ENCODE results near the gene TACC3.

Gene TACC3

DNA sequence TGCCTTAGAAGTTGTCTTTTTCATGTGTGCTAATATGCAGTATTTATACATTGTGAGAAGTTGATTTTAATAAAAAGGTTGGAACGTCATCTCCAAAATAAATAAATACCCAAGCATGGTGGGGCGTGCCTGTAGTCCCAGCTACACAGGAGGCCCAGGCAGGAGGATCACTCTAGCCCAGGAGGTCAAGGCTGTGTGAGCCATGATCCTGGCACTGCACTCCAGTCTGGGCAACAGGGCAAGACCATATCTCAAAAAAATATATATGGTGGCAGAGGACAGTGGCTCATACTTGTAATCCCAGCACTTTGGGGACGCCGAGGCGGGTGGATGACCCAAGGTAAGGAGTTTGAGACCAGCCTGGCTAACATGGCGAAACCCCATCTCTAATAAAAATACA lies 15.6 kb upstream of the TACC3 start:
- DNase-seq, result no peak

DNA sequence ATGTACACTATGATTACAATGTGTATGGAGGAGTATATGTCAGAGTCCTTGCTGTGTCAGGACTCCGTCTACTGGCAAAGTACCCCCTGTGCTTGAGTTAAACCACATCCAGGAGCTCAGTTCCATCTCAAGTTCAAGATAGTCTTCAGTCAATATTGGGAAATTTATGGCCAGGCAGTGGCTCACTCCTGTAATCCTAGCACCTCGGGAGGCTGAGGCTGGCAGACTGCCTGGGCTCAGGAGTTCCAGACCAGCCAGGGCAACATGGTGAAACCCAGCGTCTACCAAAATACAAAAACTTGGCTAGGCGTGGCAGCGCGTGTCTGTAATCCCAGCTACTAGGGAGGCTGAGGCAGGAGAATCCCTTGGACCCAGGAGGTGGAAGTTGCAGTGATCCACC lies 15.0 kb upstream of the TACC3 start:
- DNase-seq, result no peak

DNA sequence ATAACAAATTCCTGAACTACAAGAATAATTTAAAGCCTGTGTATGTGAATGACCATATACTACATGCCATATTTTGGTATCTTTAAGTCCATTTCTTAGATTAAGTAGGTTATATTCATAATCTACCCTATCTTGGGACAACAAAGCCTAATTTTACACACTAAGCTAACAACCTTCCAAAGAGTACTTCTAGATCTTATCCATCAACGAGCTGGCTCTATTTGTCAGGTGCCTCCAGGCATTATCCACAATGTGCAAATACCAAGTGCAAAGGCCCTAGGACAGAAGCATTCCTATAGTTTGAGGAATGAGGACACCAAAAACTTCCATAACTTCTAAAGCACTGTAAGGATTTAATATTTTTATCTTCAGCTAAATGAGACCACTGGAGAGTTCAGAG lies 12.7 kb upstream of the TACC3 start:
- DNase-seq, result no peak

DNA sequence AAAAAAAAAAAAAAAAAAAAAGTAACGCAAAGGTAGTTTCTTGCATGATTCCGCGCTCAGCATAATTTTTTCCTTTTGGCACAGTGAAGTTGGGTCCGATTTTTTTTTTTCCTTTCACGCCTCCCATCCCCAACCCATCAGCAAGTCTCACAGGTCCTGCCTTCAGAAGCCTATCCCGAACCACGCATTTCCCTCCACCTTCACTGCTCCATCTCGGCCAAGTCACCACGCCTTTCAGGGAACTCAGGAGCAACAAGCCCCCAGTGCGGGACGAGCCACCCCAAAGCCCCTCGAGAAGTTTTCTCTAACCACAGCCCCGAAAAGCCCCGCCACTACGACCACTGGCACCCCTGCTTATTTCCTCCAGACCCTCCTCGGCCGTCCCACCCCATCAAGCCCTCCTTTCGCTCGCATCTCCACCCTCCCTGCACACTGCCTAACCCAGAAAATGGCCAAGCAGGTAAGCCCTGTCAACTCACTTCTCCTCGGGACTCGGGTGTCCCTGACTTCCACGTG lies 10.2 kb upstream of the TACC3 start:
- no peak for DNase-seq

DNA sequence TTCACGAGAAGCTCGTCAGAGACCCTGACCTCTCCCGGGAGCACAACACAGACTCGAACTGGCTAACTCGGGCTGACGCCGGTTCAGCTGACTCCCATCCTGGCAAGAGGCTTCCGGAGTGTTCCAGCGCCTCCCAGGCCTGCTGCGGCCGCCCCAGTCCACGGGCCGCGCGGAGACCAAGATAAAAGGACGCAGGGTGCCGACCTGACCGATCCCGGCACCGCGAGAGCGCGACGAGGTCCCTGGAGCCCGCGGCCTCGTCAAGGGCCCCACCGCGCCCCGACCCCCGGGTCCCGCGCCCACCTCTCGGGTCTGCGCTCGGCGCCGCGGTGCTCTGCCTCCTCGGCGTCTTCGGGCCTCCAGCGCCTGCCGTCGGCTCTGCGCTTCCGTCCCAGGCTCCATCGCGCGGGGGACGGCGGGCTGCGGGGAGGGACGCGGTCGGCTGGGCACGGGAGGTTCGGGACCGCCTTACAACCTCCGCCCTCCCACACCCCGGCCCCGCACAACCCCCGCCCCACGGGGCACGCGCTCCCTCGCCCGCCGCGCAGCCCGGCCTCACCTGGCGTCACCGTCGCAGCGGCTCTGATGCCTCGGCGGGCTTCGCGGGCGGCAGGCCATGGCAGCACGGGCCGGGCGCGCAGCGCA lies 9.6 kb upstream of the TACC3 start:
- DNase-seq, result peak; percentile 45

DNA sequence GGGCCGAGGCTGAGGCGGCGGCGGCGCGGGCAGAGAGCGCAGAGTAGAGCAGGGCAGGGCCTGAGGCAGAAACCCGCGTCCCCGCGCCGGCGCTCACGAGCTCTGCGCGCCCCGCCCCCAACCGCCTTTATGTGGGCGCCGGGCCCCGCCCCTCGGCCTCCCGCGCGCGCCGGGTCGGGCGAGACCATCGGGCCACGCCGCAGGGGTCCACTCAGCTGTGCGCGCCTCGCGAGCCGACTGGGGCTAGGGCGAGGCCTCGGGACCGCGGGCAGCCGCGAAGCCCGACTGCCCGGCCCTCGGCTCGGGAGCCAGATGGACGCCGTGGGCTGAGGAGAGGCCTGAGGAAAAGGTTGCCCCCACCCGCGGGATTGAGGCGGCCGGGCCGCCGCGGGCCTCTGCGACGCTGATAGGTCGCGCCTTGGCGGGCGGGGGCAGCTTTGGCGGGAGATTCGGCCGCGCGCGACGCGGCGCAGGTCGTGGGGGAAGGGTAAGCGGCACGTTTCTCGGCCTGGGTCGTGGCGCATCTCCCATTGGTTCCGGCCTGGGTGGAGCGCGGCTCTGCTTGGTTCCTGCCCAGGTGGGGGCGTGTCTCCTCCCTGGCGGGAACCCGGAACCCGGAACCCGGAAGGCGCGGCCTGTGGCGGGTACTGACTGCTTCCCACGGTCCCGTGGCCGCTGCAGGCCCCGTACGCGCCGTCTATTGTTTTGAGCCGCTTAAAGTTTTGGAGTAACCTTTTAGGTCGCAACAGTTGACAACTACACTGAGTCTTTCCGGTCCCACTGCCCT lies 8.9 kb upstream of the TACC3 start, which contains the start of gene SLBP:
SLBP (minus strand) TSS at position 104 of the 787 bp plus-strand sequence. CDS start 131 bp downstream, outside the sequence.
- DNase-seq, result peak; percentile 99

DNA sequence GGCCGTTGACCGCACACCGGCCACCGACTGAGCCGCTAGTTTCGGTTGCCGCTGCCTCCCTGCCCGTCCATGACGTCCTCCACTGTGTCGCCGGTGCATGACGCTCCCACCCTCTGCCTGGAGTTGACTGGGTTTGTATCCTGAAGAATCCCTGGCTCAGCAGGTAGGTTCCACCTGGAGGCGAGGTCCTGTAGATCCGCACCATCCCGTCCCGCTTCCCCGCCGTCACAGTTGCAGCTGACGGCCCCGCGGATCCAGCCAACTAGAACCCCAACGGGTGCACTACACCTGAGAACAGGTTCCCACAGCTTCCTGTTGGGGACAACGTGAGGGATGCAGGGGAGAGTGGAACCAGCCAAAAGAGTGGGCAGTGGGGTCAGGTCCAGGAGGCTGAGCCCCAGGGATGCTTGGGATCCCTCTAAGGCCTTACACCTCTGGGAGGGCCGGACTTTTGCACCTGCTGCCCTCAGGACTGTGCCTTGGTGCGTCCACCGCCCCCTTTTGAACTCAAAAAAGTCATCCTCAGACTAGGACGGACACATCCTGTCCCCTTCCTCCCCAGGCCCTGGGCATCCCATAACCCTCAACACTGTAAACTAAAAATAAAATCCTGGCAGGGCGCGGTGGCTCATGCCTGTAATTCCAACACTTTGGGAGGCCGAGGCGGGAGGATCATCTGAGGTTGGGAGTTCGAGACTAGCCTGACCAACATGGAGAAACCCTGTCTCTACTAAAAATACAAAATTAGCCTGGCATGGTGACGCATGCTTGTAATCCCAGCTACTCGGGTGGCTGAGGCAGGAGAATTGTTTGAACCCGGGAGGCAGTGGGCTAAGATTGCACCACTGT lies 8.1 kb upstream of the TACC3 start:
- DNase-seq, result no peak

DNA sequence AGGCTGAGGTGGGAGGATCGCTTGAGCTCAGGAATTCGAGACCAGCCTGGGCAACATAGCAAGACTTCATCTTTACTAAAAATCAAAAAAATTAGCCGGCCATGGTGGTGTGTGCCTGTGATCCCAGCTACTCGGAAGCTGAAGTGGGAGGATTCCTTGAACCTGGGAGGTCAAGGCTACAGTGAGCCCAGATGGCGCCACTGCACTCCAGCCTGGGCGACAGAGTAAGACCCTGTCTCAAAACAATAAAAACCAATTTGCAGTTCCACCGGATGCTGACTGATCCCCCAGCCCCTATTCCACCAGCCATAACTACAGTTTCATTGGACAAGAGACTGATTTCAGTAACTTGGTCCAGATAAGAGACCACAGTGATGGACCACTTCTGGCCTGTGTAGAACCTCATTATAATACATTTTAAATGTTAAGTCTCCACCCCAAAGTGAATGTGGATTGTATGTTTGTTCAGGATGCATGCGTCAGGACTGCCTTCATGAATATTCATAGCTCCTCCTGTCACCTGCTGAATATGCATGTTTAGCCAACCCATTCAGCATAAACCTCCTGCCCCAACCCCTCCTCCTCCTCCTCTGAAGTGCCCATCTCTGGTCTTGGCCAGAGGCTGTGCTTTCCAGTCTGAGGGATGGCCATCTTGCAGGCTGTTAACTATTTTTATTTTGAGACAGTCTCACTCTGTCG lies 6.9 kb upstream of the TACC3 start:
- no peak for DNase-seq

DNA sequence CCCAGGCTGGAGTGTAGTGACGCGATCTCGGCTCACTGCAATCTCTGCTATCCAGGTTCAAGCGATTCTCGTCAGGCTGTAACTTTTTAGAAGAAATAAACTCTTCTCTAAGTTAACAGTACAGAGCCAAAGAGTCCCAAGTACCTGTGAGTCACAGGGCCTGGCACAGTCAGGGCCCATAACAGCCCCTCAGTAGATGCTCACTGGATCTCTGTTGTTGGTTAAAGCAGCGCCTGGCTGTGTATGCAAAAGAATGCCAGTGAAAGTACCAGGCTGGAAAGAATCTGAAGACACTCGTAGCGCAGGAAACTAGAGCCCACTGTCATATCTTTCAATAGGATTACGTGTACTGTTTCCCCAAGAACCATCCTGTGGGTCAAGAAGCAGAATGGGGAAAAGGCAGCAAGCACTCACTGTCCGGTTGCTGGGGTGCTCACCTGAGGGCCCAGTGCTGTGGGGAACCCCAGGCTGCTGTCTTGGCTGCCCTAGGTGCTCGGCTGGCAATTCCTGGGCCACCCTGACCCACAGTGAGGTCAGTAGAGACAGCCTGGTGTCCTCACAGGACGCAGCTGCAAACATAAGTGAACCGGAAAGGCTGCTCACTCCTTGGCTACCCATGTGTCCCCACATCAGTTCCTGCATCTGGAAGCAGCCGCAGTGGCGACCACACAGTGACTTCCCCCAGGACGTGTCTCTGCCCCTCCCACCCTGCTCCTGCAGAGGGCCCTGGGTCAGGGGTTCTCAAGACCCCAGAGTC lies 6.1 kb upstream of the TACC3 start:
- DNase-seq, result no peak

DNA sequence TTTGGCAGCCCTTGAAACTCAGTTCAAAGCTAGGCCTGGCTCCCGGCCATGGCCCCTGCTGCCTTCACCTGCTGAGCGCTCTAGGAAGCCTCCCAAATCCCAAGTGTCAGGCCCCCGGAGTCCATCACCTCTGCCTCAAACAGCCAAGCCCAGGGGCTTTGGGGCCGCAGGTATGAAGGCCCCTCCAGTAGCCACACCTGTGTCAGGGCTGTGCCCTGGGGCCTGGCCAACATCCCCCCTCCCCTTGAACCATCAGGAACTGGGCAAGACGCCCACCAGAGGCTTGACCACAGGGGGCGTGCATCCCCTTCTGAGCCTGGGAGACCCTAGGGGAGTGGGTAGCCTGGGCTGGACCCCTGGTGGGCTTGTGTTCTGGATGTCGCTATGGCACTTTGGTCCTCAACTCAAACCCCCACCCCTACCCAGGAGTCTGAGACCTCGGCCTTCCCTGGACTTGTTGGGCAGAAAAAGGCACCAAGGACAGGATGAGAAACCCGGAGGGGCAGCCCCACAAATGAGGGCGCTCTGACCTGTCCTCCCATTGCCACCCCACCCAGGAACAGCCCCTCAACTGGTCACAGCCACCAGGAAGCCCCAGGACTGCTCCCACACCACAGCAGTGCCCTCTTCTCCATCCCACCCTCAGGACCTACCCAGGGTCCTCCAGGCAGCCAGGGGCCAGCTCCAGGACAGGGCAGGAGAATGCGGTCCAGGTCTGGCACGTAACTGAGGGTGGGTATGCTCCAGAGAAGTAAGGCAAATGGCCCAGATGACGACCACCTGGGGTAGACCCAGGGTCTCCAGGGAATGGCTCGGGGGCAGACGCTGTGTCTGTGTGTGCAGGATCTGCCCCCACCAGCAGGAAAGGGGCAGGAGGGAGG lies 5.0 kb upstream of the TACC3 start:
- no peak for DNase-seq

DNA sequence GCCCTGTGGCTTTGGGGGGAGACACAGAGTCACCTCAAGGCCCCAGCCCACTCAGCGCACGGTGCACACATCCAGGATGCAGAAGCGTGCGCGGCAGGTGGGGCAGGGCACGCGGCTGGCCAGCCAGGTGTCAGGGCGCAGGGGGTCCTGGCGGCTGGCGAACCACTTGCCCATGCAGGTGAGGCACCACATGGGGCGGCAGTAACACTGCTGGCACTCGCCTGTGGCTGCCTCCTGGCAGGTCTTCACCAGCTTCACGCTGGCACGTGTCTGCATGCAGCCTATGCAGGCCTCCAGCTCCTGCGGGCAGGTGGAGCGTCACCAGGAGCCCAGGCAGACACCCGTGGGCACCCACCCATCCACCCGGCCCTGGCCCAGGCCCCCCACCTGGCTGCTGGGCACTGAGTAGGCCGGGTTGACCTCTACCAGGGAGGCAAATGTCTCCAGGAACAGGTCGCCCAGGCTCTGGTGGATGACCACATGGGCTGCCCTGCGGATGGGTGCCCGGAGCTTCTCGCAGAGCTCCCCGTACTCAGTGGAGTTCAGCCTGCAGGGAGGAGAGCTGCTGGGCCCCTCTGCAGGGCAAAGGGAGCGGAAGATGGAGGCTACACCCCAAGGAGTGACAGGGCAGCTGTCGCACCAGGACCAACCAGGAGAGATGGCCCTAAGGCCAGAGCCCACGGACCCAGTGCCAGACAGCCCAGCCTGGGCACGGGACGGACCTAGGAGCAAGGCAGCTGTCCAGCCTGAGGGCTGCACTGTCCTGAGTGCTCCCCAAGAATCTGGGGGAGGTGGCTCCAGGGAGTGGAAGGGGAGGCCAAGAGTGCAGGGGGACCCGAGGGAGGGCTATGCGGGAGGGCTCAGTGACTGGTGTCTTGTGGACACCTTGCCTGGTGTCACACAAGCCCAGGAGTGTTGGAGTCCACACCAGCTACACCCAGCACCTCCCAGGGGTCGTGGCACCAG lies 3.9 kb upstream of the TACC3 start:
- DNase-seq, result no peak

DNA sequence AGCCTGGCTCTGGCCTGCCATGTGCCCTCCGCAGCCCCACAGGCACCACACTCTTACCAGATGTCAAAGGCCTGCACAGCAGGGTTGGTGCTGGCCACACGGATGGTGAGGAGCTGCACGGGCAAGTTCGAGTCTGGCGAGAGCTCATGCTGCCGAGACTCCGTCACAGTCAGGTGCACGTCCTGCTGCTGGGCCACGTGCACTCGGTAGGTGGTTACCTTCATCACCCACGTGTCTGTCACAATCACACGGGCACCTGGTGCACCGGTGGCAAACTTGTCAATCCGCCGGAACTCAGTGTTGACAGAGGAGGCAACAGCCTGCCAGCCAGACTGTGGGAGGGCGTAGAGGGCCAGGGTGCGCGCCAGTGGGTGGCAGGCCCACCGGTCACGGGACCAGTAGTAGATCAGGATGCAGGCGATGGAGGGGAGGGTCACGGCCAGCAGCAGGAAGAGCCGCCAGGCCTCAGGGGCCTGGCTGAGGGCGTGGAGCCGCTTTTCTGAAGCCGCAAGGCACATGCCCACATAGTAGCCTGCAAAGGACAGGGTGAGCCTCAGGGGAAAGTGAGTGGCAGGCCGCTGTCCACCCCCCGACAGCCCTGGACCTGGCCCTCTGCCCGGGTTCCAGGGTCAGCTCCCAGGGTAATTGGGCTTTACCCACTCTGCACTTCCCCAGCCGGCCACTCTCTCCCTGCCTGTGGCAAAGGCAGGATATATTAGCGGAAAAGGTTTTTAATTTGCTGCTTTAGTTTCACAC lies 3.0 kb upstream of the TACC3 start:
- DNase-seq, result no peak

DNA sequence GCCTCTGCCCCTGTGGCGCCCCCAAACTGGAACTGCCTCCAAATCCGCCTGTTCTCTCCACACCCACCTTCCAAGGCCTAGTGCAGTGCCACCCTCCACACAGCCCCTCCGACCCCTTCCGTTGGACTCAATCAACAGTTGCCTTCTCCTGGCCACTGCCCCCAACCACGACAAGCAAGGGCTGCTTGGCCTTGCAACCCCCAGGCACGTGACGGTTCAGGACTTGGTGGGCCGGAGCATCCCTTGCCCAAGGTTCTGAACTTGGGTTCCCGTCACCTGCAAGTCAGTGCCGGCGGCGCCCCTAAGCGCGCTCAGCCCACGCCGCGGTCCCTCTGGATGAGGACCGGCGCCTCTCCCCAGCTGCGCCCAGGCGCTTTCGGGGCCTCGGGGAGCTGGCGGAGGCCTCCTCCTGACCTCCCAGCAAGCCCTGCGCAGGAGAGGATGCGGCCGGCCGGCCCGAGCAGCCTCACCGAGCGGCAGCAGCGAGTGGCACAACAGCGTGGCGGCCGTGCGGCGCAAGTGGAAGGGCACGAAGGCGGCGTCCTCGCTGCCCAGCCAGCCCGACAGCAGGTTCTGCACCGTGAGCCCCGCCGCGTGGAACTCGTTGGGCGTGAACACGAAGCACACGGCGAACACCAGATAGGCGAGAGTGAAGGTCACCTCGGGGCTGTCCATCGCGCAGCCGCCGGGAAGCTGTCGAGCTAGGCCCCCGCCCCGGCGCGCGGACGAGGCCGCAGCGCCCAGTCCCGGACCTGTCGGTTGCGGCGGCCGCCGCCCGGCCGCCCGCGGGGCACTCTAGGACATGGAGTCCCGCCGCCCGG lies 948 bp upstream of the TACC3 start:
- DNase-seq, result peak; percentile 54

DNA sequence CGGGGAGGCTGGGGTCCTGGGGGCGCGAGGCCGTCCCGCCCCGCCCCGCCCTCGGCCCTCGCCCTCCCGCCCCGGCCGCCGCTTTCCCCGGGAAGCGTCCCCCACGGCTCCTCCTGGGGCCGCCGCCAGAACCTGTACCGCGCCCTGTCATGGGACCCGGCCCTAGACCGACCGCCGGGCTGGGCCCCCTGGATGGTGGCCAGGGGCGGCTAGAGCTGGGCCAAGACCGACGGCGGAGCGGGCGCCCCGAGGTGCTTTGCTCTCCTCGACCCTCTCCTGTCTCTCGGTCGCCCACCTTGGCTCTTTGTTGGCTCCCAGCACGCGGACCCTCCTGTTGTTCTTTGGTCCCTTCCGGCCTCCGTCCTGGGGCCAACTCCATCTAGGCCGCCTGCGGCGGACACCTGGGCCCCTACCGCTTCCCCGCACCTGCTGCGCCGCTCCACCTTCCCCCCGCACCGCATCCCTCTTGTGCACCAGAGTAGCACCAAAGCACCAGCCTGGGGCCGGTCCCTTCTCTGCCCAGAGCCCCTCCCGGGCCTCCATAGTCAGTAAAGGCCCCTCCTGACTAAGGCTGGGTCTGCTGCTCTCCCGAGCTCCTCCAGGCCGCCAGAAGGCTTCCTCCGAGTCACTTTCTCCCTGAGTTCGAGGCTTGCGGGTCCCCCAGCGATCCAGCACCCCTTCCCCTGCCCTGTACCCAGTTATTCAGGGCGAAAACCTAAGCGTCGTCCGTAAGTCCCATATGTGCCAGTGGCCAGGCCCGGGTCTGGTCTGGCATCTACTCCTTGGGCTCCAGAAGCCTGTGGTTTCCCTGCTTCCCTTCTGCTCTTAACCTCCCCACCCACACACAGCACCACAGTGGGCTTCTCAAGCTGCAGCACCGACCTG lies 587 bp downstream of the TACC3 start:
- no peak for DNase-seq

DNA sequence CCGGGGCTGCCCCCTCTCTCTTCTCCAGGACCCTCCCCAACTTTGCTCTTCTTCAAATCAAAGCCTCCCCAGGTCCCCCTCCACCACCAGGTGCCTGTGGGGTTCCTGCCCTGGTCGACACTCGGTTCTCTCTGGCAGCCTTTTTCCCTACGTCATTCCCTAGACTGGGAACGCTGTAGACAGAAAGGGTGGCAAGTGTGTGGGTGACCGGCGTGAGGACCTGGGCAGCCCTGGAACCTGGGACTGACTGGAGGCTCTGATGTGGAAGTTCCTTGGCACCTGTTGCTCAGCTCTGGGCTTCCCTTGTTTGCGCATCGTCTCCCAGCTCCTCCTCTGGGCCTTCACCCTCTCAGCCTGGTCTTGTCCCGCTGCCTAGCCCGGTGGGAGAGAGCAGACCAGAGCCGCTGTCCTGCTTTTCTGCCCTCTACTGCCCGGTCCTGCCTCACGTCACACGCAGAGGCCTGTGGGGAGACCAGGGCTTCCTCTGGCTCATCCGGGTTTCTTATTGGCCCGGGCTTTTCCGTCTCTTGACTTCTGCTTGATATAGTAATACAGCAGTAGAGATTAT lies 1.3 kb downstream of the TACC3 start:
- peak; percentile 38 for DNase-seq

DNA sequence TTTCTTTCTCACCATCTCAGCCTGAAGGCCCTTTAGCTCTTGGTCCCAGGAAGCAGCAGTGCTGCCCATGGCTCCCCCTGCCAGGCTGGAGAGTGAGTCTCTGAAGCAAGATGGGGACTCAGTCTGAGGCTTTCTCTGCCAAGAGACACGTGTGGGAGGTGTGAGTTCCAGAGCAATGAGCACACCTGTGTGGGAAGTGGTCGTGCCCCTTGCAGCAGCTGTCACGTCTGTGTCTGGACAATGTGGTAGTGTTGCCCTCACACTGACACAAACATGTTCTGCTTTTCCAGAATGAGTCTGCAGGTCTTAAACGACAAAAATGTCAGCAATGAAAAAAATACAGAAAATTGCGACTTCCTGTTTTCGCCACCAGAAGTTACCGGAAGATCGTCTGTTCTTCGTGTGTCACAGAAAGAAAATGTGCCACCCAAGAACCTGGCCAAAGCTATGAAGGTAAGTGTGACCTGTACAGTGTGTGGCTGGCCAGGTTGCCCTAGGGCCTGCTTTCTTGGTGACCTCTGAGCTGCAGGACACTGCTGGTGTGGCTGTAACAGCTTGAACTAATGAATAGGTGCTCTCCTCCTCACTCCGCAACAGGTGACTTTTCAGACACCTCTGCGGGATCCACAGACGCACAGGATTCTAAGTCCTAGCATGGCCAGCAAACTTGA lies 1.9 kb downstream of the TACC3 start:
- DNase-seq, result peak; percentile 61
